Progenitor cell of endocrine pancreas (in vitro differentiated cells): ENCODE results near the gene CEACAM5. TPM values are rescaled to one million over a fixed set of nuclear protein-coding genes. Genes with fewer than 3 reads are reported as not detected.
"Not testable (repeated sequence)": the region's sequence is repeated elsewhere in the genome, so short reads cannot be mapped to it uniquely, and the experiment has no call there.

Experiments
- DNase-seq: peaks from one replicate; pipeline ENCODE4 v3.0.0; 2021; ENCODE audit warnings: low spot score; ENCODE audit not compliant: unreplicated experiment
- H3K27ac Mint-ChIP-seq: 2 replicates; pipeline ENCODE4 v1.8.0; 2021; ENCODE audit warnings: mild to moderate bottlenecking, moderate library complexity, mixed read lengths
- H3K27me3 Mint-ChIP-seq: 2 replicates; pipeline ENCODE4 v1.8.0; 2021; ENCODE audit warnings: mixed read lengths
- H3K36me3 Mint-ChIP-seq: 2 replicates; pipeline ENCODE4 v1.8.0; 2022; ENCODE audit warnings: mixed read lengths; ENCODE audit not compliant: insufficient read depth
- H3K4me1 Mint-ChIP-seq: 2 replicates; pipeline ENCODE4 v1.8.0; 2021; ENCODE audit warnings: low read depth, mixed read lengths
- H3K4me3 Mint-ChIP-seq: 2 replicates; pipeline ENCODE4 v1.8.0; 2021; ENCODE audit warnings: low read depth, mild to moderate bottlenecking, moderate library complexity, mixed read lengths
- H3K9me3 Mint-ChIP-seq: 2 replicates; pipeline ENCODE4 v1.8.0; 2021; ENCODE audit warnings: low read depth, mixed read lengths
- total RNA-seq: library from RNA; stranded (reverse); gene quantifications from 2 replicates; pipeline ENCODE4 v1.2.1, GENCODE V29; 2021
- TF ChIP-seq, protein P1 (sequence below): fragments of 200-600 bp; sonication (generic); IDR thresholded peaks from one replicate; pipeline ENCODE4 v1.5.0; 2021; ENCODE audit warnings: antibody characterized with exemption, mild to moderate bottlenecking; ENCODE audit not compliant: unreplicated experiment

The CEACAM5 gene
- total RNA-seq, 1 donor from 2014 or later: not detected

DNA sequence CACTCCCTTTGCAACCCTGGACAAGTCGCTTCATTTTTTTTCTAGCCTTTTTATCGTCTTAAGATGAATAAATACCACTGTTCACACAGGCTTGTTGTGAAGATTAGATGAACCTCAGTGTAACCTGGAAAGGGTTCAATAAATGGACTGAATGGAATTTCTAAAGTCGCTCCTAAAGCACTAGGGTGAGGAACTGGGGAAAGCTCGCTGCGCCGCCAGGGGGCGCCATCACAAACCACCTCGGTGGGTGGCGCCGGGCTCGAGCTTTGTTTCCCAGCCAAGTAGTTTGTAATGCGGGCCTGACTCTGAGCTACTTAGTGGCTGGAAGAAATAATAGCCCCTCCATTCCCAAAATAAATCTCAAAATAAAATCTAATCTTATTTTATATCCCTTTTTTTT, 44.7 kb downstream of the CEACAM5 start:
- peaks cover 6% of the 10 kb centered on the region for H3K27me3 Mint-ChIP-seq
- no peaks in the 10 kb centered on the region for H3K36me3 Mint-ChIP-seq
- DNase-seq: no peak
- peaks cover 17% of the 10 kb centered on the region for H3K9me3 Mint-ChIP-seq
- TF ChIP-seq, protein P1, sequence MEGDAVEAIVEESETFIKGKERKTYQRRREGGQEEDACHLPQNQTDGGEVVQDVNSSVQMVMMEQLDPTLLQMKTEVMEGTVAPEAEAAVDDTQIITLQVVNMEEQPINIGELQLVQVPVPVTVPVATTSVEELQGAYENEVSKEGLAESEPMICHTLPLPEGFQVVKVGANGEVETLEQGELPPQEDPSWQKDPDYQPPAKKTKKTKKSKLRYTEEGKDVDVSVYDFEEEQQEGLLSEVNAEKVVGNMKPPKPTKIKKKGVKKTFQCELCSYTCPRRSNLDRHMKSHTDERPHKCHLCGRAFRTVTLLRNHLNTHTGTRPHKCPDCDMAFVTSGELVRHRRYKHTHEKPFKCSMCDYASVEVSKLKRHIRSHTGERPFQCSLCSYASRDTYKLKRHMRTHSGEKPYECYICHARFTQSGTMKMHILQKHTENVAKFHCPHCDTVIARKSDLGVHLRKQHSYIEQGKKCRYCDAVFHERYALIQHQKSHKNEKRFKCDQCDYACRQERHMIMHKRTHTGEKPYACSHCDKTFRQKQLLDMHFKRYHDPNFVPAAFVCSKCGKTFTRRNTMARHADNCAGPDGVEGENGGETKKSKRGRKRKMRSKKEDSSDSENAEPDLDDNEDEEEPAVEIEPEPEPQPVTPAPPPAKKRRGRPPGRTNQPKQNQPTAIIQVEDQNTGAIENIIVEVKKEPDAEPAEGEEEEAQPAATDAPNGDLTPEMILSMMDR: peak; percentile 44
- no peak overlapping the region for H3K27ac Mint-ChIP-seq
- peaks cover 2% of the 10 kb centered on the region for H3K4me1 Mint-ChIP-seq
- H3K4me3 Mint-ChIP-seq: no peak overlapping the region

DNA sequence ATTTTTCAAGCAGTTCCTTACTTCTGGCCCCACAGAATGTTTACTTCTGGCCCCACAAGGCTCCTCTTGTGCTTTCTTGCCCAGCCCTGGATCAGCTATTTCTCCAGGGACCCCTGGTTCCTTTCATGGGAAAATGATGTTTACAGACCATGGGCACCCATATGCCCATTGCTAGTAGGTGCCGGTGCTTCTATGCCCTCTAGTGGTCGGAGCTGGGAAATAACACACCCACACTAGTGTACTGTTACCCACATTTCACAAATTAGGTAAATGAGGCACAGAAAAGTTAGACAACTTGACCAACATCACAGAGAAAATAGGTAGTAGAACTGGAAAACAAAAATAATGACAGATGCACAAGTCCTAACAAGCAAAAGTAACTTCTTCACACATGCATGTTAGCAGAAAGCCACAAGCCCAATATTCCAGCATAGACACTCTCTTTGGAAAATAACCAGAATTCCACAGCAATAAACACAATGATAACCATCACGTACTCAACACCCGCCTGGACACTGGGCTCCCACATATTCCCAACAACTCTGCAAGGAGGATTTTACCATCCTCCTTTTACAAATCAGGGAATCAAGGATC, 45.6 kb downstream of the CEACAM5 start:
- Mint-ChIP-seq H3K27ac (no peak overlapping the region), H3K4me3 (no peak overlapping the region), H3K36me3 (no peaks in the 10 kb centered on the region), H3K9me3 (peaks cover 18% of the 10 kb centered on the region), H3K27me3 (peaks cover 6% of the 10 kb centered on the region), H3K4me1 (peaks cover 2% of the 10 kb centered on the region)
- TF ChIP-seq, protein P1: peak; percentile 51
- DNase-seq: no peak

DNA sequence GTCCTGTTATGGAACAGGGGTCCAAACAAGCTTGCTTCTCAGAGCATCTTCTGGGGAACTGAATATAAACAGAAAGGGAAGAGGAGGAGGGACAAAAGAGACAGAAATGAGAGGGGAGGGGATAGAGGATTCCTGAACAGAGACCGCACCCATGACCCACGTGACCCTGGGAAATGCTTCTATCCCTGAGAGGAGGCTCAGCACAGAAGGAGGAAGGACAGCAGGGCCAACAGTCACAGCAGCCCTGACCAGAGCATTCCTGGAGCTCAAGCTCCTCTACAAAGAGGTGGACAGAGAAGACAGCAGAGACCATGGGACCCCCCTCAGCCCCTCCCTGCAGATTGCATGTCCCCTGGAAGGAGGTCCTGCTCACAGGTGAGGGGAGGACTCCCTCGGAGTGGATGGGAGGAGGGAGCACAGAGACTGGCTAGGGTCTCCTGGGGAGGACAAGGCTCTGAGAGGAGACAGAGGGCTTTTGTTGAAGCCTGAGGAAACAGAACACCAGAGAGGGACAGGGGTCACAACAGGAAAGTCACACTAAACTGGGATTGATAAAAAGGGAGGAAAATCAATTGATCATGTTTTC, 47.0 kb downstream of the CEACAM5 start, which contains the start of gene CEACAM6:
Gene CEACAM6, plus strand, starts transcription at position 203 of the 586 bp plus-strand sequence. Its CDS starts 109 bp downstream, at position 312.
- Mint-ChIP-seq H3K4me3 (no peak within 1 kb of the TSS), H3K9me3 (peaks cover 32% of the 10 kb centered on the region), H3K4me1 (peaks cover 2% of the 10 kb centered on the region), H3K27me3 (peaks cover 6% of the 10 kb centered on the region), H3K36me3 (no peaks in the 10 kb centered on the region), H3K27ac (no peak within 1 kb of the TSS)
- TF ChIP-seq, protein P1: no peak
- no peak for DNase-seq

DNA sequence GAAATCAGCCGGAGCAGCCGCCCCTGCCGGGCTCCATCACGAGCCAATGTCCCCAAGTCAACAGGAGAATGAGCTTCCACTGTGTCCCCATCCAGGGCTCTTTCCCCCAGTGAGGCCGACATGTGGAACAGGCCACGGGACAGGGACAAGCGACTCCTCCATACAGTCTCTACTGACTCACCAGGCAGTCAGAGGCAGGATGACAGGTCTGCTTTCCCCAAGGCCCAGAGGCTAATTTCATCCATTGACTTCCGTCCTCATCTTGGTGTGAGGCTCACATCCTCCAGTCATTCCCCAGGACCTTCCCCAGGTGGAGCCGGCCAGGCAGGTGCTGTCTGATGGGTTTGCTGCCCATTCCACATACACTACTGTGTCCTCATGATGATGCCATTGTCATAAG, 50.4 kb downstream of the CEACAM5 start:
- H3K9me3 Mint-ChIP-seq: peaks cover 35% of the 10 kb centered on the region
- H3K27ac Mint-ChIP-seq: no peak overlapping the region
- DNase-seq: no peak
- H3K27me3 Mint-ChIP-seq: no peaks in the 10 kb centered on the region
- peaks cover 1% of the 10 kb centered on the region for H3K36me3 Mint-ChIP-seq
- H3K4me3 Mint-ChIP-seq: no peak overlapping the region
- peaks cover 2% of the 10 kb centered on the region for H3K4me1 Mint-ChIP-seq
- TF ChIP-seq, protein P1: no peak

DNA sequence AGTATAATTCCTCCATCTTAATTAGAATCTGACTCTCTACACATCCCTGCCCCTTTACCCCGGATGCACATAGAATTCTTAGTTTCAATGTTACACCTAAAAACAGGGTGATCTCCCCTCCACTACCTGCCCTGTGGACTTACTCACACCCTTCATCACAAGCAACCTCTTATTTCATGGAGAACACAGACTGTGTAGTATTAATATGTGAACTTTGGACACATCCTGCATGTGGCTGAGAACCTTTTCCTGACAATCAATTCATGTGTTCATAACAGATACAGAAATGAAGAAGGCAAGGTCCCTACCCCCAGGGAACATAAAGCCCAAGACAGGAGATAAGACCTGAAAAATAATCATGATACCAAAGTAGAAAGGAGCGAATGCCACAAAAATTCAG, 58.7 kb downstream of the CEACAM5 start:
- no peak for DNase-seq
- no peak overlapping the region for H3K27ac Mint-ChIP-seq
- peaks cover 4% of the 10 kb centered on the region for H3K36me3 Mint-ChIP-seq
- H3K4me3 Mint-ChIP-seq: no peak overlapping the region
- TF ChIP-seq, protein P1: no peak
- peaks cover 41% of the 10 kb centered on the region for H3K9me3 Mint-ChIP-seq
- no peaks in the 10 kb centered on the region for H3K4me1 Mint-ChIP-seq
- no peaks in the 10 kb centered on the region for H3K27me3 Mint-ChIP-seq

DNA sequence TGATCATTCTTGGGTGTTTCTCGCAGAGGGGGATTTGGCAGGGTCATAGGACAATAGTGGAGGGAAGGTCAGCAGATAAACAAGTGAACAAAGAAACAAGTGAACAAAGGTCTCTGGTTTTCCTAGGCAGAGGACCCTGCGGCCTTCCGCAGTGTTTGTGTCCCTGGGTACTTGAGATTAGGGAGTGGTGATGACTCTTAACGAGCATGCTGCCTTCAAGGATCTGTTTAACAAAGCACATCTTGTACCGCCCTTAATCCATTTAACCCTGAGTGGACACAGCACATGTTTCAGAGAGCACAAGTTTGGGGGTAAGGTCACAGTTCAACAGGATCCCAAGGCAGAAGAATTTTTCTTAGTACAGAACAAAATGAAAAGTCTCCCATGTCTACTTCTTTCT, 59.7 kb downstream of the CEACAM5 start:
- H3K27me3 Mint-ChIP-seq, H3K4me3 Mint-ChIP-seq, H3K4me1 Mint-ChIP-seq, H3K36me3 Mint-ChIP-seq, DNase-seq, H3K27ac Mint-ChIP-seq: not testable (repeated sequence)
- H3K9me3 Mint-ChIP-seq: peaks cover 44% of the 10 kb centered on the region
